Medulla oblongata (tissue), 1 donor: ENCODE data around the gene UBP1.
"Not testable (repeated sequence)": the region's sequence is repeated elsewhere in the genome, so short reads cannot be mapped to it uniquely, and the experiment has no call there.

ENCODE experiments used
- DNase-seq: peaks from one replicate; pipeline ENCODE4 v3.0.0-alpha.2; 2015; ENCODE audit errors: extremely low spot score

The UBP1 gene

DNA sequence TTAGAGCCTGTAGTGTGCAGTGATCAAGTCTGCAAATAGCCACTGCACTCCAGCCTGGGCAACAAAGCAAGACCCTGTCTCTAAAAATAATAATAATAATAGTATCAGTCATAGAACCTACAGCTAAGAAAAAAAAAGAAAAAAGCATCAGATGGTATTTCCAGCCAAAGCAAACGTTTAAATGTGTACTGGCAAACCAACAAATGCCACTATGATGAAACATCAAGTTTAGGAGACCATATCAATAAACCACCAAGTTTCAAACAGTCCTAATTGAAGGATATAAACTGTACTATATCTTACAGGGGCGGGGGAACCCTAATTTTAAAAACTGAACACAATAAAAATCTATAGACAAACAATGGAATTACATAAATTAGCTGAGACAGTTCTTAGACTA is 6.4 kb downstream of the UBP1 start:
- DNase-seq: no peak

GRCh38 chr3:33430571-33430970 is 9.6 kb downstream of the UBP1 start:
- DNase-seq: no peak

DNA sequence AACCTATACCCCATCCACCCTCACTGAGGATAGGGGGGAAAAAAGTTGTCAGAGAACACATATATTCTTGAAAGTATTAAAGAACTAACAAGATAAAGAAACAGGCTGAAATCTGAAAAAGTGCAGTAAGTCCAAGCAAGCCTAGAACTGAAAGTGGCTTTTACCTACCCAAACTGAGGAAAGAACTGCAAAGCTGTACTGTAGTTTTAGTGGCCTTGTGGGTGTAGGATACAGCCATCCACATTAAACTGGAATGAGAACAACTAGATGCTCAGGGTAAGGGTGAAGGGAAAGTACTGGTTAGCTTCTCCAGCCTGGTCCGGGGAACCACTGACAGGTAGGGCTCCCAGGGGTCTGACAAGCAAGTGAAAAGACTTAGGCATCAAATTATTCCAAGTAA is 10.1 kb downstream of the UBP1 start:
- no peak for DNase-seq

- not testable (repeated sequence) for DNase-seq
Observed at GRCh38 chr3:33429306-33429705, 10.9 kb downstream of the UBP1 start.

GRCh38 chr3:33428734-33429133 is 11.5 kb downstream of the UBP1 start:
- DNase-seq: no peak

DNA sequence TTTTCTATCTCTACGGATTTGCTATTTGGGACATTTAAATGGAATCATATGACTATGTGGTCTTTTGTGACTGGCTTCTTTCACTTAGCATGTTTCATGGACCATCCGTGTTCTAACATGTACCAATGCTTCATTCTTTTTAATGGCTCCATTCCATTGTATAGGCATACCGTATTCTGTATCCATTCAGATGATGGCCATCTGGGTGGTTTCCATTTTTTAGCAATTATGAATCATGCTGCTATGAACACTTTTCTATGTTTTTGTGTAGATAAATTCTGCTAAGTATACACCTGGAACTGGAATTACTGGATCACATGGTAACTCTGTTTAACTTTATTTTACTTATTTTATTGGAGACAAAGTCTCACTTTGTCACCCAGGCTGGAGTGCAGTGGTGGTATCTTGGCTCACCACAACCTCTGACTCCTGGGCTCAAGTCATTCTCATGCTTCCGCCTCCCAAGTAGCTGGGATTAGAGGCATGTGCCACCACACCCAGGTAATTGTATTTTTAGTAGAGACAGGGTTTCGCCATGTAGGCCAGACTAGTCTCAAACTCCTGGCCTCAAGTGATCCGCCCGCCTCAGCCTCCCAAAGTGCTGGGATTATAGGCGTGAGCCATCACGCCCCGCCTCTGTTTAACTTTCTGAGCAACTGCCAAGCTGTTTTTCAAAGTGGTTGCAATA is 13.4 kb downstream of the UBP1 start:
- DNase-seq: no peak

DNA sequence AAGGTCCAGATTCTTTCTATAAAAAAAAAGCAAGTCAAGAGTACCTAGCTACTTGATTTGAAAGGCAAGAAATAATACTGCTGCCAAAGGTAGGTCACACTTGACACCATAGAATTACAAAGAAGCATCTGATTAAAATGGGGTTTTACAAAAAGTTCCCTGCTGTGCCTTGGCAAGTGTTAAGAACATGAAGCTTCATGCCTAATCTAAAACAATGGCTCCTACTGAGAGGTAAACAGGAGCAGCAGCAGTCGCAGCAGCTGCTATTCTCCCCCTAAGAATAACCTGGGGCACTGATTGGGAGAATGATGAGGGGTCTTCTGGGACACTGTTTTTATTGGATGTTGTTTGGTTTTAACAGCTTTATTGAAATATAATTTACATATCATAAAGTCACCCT is 14.1 kb downstream of the UBP1 start:
- DNase-seq: no peak

- no peak for DNase-seq
Observed at GRCh38 chr3:33425453-33425852, 14.8 kb downstream of the UBP1 start.

GRCh38 chr3:33424606-33425452 is 15.4 kb downstream of the UBP1 start:
- DNase-seq: no peak

DNA sequence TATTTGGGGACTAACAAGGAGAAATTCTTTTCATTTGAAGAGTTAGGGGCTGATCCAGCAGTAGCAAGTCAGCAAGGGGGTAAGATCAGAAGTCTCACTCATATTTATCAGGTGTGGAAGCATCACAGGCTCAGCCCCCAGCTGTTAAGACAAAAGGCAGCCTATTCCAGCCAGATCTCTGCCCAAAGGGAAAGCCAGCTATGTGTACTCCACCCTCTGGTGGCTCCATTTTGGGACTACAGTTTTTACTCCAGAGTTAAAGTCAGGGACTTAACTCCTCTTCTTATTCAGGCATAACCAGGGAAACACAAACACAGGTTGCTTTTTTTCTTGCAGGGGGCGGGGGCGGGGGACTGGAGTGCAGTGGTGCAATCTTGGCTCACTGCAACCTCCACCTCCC is 19.2 kb downstream of the UBP1 start:
- DNase-seq: no peak

DNA sequence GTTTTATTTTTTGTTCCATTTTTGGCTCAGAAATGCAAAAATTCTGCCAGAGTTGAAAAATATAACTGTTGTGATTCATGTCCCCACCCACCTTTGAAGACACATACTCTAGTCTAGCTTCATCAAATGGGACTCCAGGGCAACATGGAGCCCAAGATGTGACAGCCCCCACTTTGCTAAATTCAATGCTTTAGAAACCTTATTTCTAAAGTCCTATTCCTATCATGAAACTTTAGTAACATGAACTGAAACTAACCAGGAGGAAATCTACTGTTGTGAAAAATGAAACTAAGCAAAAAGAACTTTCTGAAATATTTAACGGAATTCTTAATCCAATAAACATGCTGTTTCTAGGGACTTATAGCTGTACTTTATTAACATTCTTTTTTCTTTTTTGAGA is 20.3 kb downstream of the UBP1 start:
- no peak for DNase-seq

- DNase-seq: no peak
Observed at GRCh38 chr3:33417066-33417673, 23.0 kb downstream of the UBP1 start.

GRCh38 chr3:33410816-33411215 is 29.4 kb downstream of the UBP1 start:
- DNase-seq: not testable (repeated sequence)

DNA sequence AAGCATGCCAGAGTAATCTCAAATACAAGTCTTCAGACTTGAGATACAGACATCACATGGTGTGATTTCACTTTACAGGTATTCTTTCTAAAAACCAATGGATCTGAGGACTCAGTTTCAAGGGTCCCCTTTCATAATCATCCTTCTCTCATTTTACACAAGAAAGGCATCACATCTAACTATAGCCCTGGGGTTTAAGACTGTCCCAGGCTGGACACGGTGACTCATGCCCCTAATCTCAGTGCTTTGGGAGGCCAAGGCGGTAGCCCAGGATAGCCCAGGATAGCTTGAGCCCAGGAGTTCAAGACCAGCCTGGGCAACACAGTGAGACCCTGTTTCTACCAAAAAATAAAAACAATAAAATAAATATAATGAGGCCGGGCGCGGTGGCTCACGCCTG is 36.4 kb downstream of the UBP1 start:
- no peak for DNase-seq

DNA sequence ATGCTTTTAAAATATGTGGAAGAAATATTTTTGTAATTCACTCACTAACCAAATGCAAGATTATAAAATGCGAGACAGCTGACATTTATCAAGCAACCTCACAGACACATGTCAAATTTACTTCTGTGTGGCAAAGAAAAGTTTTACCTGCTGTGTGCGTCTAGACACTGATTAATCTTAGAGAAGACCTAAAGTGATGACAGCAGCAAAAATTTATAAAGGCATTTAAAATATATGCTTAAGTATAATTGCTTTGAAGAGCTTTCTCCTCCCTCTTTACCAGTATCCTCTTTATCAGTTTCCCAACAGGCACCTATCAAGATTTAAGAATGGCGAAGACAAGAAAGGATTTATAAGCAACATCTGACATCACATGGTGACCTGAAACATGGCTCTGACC is 37.3 kb downstream of the UBP1 start:
- DNase-seq: no peak

GRCh38 chr3:33401781-33402180 is 38.4 kb downstream of the UBP1 start:
- DNase-seq: no peak

DNA sequence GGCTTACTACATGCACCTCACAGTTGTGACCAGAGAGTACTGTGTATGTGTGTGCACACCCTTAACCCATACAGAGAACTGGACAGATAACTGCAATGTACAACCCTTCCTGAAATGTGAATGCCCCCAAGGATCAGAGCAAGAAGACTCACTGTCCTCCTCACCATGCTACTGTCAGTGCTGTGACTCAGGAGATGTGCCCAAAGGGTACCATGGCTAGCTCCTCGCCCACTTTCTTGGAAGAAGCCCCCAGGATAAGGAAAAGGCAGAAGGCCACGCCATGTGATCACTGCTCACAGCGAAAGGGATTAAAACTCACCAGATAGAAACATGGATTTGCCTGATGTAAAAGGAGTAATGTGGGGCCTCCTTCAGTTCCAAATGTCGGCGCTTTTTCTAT is 41.8 kb downstream of the UBP1 start:
- DNase-seq: no peak

GRCh38 chr3:33395900-33396299 is 44.3 kb downstream of the UBP1 start:
- DNase-seq: no peak

DNA sequence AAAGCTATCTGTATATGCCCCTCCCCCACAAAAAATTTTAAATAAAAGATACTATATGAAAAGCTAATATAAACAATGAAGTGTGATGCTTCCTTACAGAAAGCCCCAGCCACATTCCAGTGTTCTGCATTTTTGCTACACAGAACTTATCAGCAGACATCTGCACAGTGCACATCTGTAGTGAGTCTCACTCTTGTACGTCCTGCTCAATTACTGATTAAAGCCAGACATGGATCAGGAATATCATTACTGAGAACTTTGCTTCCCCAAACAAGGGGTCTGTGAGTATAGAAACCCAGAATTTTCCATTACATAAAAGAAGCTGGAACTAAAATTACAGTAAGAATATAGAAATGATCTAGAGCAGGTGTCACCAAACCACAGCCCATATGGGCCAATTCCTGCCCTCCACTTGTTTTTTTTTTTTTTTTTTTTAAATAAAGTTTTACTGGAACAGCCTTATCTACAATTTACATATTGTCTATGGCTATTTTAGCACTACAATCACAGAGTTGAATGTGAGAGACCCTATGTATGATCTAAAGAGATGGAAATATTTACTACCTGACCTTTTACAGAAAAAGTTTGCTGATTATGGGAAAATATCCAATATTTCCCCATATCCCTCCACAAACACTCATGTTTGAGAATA is 45.7 kb downstream of the UBP1 start:
- no peak for DNase-seq

DNA sequence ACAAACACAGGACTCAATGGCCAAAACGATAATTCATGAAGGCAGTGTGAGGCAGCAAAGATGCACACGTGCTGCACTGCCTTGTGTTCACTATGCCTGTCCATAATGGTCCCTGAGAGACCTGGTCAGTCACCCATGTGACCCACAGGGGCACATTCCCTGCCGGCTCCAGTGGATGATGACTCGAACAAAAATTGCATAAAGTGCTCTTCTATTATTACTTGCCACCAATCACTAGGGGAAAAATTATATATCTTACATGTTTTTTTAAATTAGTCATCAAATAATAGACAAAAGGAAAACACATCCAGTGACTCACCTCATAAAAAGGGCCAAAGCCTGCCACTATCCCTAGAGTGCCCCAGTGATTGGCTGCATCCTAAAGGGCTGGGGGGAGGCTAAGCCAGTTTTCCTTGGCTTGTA is 47.5 kb downstream of the UBP1 start:
- no peak for DNase-seq

DNA sequence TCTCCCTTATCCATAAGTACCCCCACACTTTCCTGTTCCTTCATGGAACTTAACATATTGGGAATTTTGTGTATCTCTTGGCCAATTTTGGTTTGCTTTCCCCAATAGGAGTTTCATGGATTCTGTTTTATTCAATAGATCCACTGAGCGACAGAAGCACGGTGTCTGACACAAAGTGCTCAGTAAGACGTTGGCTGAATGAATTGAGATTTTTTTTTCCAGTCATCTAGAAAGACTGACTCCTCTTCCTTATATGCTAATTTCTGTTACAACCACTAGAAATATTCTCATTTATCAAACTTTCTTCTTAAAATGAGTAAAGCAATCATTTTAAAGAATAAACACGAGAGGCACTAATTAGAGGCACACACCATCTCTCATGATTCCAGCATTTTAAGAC is 48.1 kb downstream of the UBP1 start:
- DNase-seq: no peak

DNA sequence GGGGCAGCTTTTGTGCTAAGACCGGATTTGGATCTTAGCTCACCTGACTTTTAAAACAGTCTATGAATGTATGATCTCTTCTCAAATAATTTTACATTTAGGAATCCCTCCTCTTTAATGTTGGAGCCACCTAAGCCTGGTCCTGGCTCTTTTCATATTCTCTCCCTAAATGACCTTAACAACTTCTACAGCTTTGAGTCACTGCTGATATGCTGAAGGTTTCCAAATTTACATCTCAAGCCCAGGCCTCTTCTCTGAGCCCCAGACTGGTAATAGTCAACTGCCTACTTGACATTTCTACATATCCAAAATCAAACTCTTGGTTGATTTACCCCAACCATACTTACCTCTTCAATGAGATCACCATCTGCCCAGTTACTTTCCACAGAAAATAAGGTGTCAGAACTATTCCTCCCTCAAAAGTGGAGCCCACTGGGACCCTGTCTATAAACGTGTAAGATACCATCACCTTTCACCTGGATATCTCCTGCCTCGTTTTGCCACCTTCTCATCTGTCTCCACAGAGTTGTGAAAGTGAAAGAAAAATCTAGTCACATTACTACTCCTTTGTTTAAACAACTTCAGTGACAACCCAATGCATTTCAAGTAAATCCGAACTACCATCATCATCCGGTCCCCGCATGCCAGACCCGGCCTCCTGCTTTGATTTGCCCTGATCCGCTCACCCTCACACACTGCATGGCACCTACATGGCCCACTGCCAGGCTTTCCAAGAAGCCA is 48.8 kb downstream of the UBP1 start:
- DNase-seq: no peak
